HCT116 (cell line): ENCODE results near the gene AUTS2.

Experiments used
- CBX3 ChIP-seq: IDR thresholded peaks from 2 replicates; pipeline ENCODE4 v1.6.1; 2012; ENCODE audit warnings: low read depth
- EZH2 ChIP-seq: fragments of 200-600 bp; sonication (generic); IDR thresholded peaks from 2 replicates; pipeline ENCODE4 v1.6.1; 2017; ENCODE audit warnings: antibody characterized with exemption, mixed run types
- JUND ChIP-seq: IDR thresholded peaks from 2 replicates; pipeline ENCODE4 v1.6.1; 2012
- POLR2A ChIP-seq: IDR thresholded peaks from 2 replicates; pipeline ENCODE4 v1.7.0; 2011; ENCODE audit warnings: borderline replicate concordance; ENCODE audit not compliant: insufficient read depth, insufficient read length; ENCODE audit errors: extremely low read depth
- POLR2AphosphoS5 ChIP-seq: IDR thresholded peaks from 2 replicates; pipeline ENCODE4 v1.6.1; 2011; ENCODE audit warnings: mild to moderate bottlenecking, low read depth, low read length, moderate library complexity
- RAD21 ChIP-seq: IDR thresholded peaks from 2 replicates; pipeline ENCODE4 v1.6.1; 2012; ENCODE audit warnings: low read depth, mild to moderate bottlenecking
- SIN3A ChIP-seq: IDR thresholded peaks from 2 replicates; pipeline ENCODE4 v1.6.1; 2012; ENCODE audit warnings: low read depth
- SP1 ChIP-seq: IDR thresholded peaks from 2 replicates; pipeline ENCODE4 v1.6.1; 2012; ENCODE audit warnings: low read depth
- ZNF274 ChIP-seq: fragments of 200-500 bp; sonication (Bioruptor generic); IDR thresholded peaks from 2 replicates; pipeline ENCODE4 v1.6.1; 2014; ENCODE audit warnings: mild to moderate bottlenecking, low read depth, low read length, inconsistent platforms
- TF ChIP-seq, protein P1 (sequence below), 3 experiments: fragments of 200-600 bp in 1 of 3; sonication (generic) in 1 of 3; IDR thresholded peaks in 2 of 3; conservative IDR thresholded peaks in 1 of 3; 2 replicates each; pipeline ENCODE4 v1.5.1; 2012 to 2017; ENCODE audit warnings: low read depth in 2 of 3, low read length in 2 of 3, antibody characterized with exemption in 1 of 3, borderline replicate concordance in 1 of 3, control low read depth in 1 of 3, mild to moderate bottlenecking in 1 of 3, mixed read lengths in 1 of 3, mixed run types in 1 of 3, moderate library complexity in 1 of 3; ENCODE audit not compliant: insufficient read depth in 1 of 3
- TF ChIP-seq, protein P2 (sequence below): IDR thresholded peaks from 2 replicates; pipeline ENCODE4 v1.6.1; 2012; ENCODE audit warnings: low read depth
- TF ChIP-seq, protein P3 (sequence below): IDR thresholded peaks from 2 replicates; pipeline ENCODE4 v1.6.1; 2011; ENCODE audit warnings: mild to moderate bottlenecking, low read length, moderate library complexity; ENCODE audit not compliant: insufficient replicate concordance; ENCODE audit errors: extremely low read depth

DNA sequence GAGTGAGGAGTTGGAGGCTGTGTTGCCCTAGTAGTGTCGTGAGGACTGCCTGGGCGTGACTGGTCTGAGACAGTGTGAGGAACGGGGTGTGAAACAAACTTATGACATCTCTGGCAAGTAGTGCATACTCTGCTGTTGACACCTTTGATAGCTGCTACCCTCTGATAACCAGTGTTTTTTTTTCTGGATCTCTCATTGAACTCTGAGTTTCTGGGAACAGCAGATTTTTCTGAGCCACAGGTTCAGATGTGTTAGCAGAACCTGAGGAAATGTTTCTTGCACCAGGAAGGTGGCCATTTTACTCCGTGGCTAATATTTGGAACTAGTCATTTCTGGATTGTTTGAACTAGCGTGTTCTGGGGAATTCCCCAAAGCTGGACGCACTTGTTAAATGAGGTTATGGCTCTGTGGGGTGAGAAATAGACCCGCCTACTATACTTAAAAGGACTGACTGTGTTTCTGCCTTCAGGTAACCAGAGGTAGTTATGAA is 52.9 kb downstream of the AUTS2 start:
- TF ChIP-seq, protein P1, sequence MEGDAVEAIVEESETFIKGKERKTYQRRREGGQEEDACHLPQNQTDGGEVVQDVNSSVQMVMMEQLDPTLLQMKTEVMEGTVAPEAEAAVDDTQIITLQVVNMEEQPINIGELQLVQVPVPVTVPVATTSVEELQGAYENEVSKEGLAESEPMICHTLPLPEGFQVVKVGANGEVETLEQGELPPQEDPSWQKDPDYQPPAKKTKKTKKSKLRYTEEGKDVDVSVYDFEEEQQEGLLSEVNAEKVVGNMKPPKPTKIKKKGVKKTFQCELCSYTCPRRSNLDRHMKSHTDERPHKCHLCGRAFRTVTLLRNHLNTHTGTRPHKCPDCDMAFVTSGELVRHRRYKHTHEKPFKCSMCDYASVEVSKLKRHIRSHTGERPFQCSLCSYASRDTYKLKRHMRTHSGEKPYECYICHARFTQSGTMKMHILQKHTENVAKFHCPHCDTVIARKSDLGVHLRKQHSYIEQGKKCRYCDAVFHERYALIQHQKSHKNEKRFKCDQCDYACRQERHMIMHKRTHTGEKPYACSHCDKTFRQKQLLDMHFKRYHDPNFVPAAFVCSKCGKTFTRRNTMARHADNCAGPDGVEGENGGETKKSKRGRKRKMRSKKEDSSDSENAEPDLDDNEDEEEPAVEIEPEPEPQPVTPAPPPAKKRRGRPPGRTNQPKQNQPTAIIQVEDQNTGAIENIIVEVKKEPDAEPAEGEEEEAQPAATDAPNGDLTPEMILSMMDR (IDR thresholded peaks at IDR 0.05 in 2 of 3, conservative IDR thresholded peaks at IDR 0.05 in 1 of 3; ENCODE audit: borderline replicate concordance in 1 of 3, insufficient read depth in 1 of 3, low read depth in 2 of 3, low read length in 2 of 3): no peak
- TF ChIP-seq, protein P2, sequence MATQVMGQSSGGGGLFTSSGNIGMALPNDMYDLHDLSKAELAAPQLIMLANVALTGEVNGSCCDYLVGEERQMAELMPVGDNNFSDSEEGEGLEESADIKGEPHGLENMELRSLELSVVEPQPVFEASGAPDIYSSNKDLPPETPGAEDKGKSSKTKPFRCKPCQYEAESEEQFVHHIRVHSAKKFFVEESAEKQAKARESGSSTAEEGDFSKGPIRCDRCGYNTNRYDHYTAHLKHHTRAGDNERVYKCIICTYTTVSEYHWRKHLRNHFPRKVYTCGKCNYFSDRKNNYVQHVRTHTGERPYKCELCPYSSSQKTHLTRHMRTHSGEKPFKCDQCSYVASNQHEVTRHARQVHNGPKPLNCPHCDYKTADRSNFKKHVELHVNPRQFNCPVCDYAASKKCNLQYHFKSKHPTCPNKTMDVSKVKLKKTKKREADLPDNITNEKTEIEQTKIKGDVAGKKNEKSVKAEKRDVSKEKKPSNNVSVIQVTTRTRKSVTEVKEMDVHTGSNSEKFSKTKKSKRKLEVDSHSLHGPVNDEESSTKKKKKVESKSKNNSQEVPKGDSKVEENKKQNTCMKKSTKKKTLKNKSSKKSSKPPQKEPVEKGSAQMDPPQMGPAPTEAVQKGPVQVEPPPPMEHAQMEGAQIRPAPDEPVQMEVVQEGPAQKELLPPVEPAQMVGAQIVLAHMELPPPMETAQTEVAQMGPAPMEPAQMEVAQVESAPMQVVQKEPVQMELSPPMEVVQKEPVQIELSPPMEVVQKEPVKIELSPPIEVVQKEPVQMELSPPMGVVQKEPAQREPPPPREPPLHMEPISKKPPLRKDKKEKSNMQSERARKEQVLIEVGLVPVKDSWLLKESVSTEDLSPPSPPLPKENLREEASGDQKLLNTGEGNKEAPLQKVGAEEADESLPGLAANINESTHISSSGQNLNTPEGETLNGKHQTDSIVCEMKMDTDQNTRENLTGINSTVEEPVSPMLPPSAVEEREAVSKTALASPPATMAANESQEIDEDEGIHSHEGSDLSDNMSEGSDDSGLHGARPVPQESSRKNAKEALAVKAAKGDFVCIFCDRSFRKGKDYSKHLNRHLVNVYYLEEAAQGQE: no peak
- no peak for TF ChIP-seq RAD21
- TF ChIP-seq JUND: no peak
- no peak for TF ChIP-seq SP1
- TF ChIP-seq CBX3: no peak
- TF ChIP-seq ZNF274: no peak
- no peak for TF ChIP-seq POLR2AphosphoS5
- TF ChIP-seq EZH2: no peak
- TF ChIP-seq, protein P3, sequence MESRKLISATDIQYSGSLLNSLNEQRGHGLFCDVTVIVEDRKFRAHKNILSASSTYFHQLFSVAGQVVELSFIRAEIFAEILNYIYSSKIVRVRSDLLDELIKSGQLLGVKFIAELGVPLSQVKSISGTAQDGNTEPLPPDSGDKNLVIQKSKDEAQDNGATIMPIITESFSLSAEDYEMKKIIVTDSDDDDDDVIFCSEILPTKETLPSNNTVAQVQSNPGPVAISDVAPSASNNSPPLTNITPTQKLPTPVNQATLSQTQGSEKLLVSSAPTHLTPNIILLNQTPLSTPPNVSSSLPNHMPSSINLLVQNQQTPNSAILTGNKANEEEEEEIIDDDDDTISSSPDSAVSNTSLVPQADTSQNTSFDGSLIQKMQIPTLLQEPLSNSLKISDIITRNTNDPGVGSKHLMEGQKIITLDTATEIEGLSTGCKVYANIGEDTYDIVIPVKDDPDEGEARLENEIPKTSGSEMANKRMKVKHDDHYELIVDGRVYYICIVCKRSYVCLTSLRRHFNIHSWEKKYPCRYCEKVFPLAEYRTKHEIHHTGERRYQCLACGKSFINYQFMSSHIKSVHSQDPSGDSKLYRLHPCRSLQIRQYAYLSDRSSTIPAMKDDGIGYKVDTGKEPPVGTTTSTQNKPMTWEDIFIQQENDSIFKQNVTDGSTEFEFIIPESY: no peak
- TF ChIP-seq SIN3A: no peak
- no peak for TF ChIP-seq POLR2A
